B cell (primary cell): ENCODE data around the gene TBC1D26.

Experiments used
- CTCF ChIP-seq: fragments of 200-600 bp; IDR thresholded peaks from one replicate; pipeline ENCODE4 v1.8.0; 2022; ENCODE audit warnings: antibody characterized with exemption, mild to moderate bottlenecking
- EZH2 ChIP-seq: IDR thresholded peaks from 2 replicates; pipeline ENCODE4 v1.6.1; 2012; ENCODE audit warnings: borderline replicate concordance, low read depth, mild to moderate bottlenecking, moderate library complexity, low read length; ENCODE audit not compliant: insufficient read depth, poor library complexity, severe bottlenecking

GRCh38 chr17:15742051-15742795 lies 10.1 kb downstream of the TBC1D26 start:
- TF ChIP-seq CTCF (no peak), EZH2 (no peak)
